Naive thymus-derived CD4-positive, alpha-beta T cell (primary cell): ENCODE data around the gene GTPBP3. TPM values are rescaled to one million over a fixed set of nuclear protein-coding genes. Genes with fewer than 3 reads are reported as not detected.
A peak's percentile ranks its signal among the peaks of the same experiment; 100 is the strongest.

ENCODE experiments used
- ATAC-seq: fragments of 150-1000 bp; cut with Tn5 transposase; 2 replicates; pipeline ENCODE4 v1.10.0; 2021; ENCODE audit warnings: mild to moderate bottlenecking, moderate library complexity
- CTCF ChIA-PET: fragments of 350-600 bp; sonication (Branson Sonifier 250); formaldehyde crosslinking; loops from one replicate; lab custom pipeline; 2021; ENCODE audit warnings: antibody characterized with exemption; lab: Charles Lee
- POLR2A ChIA-PET: fragments of 350-600 bp; sonication (Branson Sonifier 250); formaldehyde crosslinking; loops from one replicate; lab custom pipeline; 2021; ENCODE audit warnings: antibody characterized with exemption, inconsistent platforms; lab: Charles Lee
- DNase-seq, 9 donors: peaks; one replicate each; pipeline versions ENCODE4 v3.0.0 to v3.0.0-alpha.2; 2020 to 2022; ENCODE audit warnings: mixed read lengths in 1 of 9
- H3K27ac ChIP-seq: one replicate; pipeline ENCODE4 v1.7.0; 2013; ENCODE audit warnings: mild to moderate bottlenecking, low read depth, low read length, moderate library complexity
- H3K27me3 ChIP-seq, 2 donors: one replicate each; pipeline ENCODE4 v1.7.0; 2013; ENCODE audit warnings: low read length in 2 of 2, mild to moderate bottlenecking in 2 of 2, moderate library complexity in 2 of 2; ENCODE audit not compliant: control insufficient read depth in 2 of 2, insufficient read depth in 2 of 2
- H3K36me3 ChIP-seq, 3 experiments: 1 replicate in 2 of 3; 2 replicates in 1 of 3; pipeline ENCODE4 v1.7.0; 2013; ENCODE audit warnings: low read length in 3 of 3, mild to moderate bottlenecking in 3 of 3, moderate library complexity in 1 of 3; ENCODE audit not compliant: insufficient read depth in 3 of 3, control insufficient read depth in 2 of 3
- H3K4me1 ChIP-seq, 2 donors: one replicate each; pipeline ENCODE4 v1.7.0; 2013; ENCODE audit warnings: low read length in 2 of 2, mild to moderate bottlenecking in 2 of 2, moderate library complexity in 1 of 2; ENCODE audit not compliant: control insufficient read depth in 2 of 2, insufficient read depth in 2 of 2
- H3K4me3 ChIP-seq: 2 replicates; pipeline ENCODE4 v1.7.0; 2013; ENCODE audit warnings: mild to moderate bottlenecking, low read length
- H3K9me3 ChIP-seq, 3 experiments: 1 replicate in 2 of 3; 2 replicates in 1 of 3; pipeline ENCODE4 v1.7.0; 2013; ENCODE audit warnings: low read length in 3 of 3; ENCODE audit not compliant: control insufficient read depth in 2 of 3
- H3K27ac Mint-ChIP-seq, 9 donors: one replicate each; pipeline ENCODE4 v1.8.0; 2020 to 2022; ENCODE audit warnings: mixed read lengths in 9 of 9, mild to moderate bottlenecking in 8 of 9, moderate library complexity in 5 of 9, inconsistent platforms in 2 of 9
- H3K27me3 Mint-ChIP-seq, 5 donors: one replicate each; pipeline ENCODE4 v1.8.0; 2021 to 2022; ENCODE audit warnings: mixed read lengths in 5 of 5, mild to moderate bottlenecking in 1 of 5
- H3K36me3 Mint-ChIP-seq, 5 donors: one replicate each; pipeline ENCODE4 v1.8.0; 2020 to 2022; ENCODE audit warnings: mixed read lengths in 5 of 5, mild to moderate bottlenecking in 3 of 5, inconsistent platforms in 1 of 5
- H3K4me1 Mint-ChIP-seq, 7 donors: one replicate each; pipeline ENCODE4 v1.8.0; 2020 to 2022; ENCODE audit warnings: mixed read lengths in 7 of 7, mild to moderate bottlenecking in 3 of 7, inconsistent platforms in 1 of 7
- H3K4me3 Mint-ChIP-seq, 10 donors: one replicate each; pipeline ENCODE4 v1.8.0; 2020 to 2022; ENCODE audit warnings: mild to moderate bottlenecking in 10 of 10, mixed read lengths in 10 of 10, moderate library complexity in 6 of 10, inconsistent platforms in 2 of 10
- H3K9me3 Mint-ChIP-seq, 11 donors: one replicate each; pipeline ENCODE4 v1.8.0; 2020 to 2022; ENCODE audit warnings: mixed read lengths in 11 of 11, mild to moderate bottlenecking in 4 of 11, inconsistent platforms in 1 of 11, moderate library complexity in 1 of 11
- intact Hi-C, 2 donors: fragments of 100-400 bp; cut with micrococcal nuclease; formaldehyde crosslinking; loops; one replicate each; pipeline ENCODE4 v1.15.1; 2023
- polyA plus RNA-seq, 2 donors: library from polyadenylated mRNA; unstranded; fragments of 300-500 nt; fragmentation: Illumina TruSeq; gene quantifications; one replicate each; pipeline ENCODE4 v1.2.3, GENCODE V29; 2021
- total RNA-seq, 6 experiments: library from RNA in 5 of 6; stranded (reverse) in 5 of 6; gene quantifications; 1 replicate in 5 of 6; 2 replicates in 1 of 6; pipeline ENCODE4 v1.2.3 and lab custom pipeline; 2021 to 2026

Gene GTPBP3
- total and polyA plus RNA-seq, 7 experiments from 2014 or later, result 5.1 to 59.8 (median 36.8) TPM

DNA sequence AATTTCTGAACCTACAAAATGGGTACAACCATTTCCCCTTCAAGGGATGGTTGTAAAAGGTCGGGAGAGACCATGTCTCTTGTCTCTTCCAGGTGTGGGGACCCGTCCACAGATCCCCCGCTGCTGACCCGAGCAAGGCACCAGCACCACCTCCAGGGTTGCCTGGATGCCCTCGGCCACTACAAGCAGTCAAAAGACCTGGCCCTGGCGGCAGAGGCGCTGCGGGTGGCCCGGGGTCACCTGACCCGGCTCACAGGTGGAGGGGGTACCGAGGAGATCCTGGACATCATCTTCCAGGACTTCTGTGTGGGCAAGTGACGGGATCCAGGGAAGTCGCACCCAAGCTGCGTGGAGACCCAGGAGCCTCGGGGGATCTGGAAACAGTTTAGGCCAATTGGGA, 4.0 kb downstream of the GTPBP3 start:
- ATAC-seq (no peak), DNase-seq (no peak)
- CTCF ChIA-PET, result interaction anchor here (1.4 kb wide), 1 partner anchor 9 kb away, joined by 5 read pairs; no protein-coding TSS in a partner anchor
- peaks cover 8 to 27% (median 12%) of the 10 kb centered on the region in 7 donors for H3K4me1 Mint-ChIP-seq
- intact Hi-C loops, result no loop called here
- Histone ChIP-seq H3K4me3 (no peak overlapping the region), H3K4me1 (peaks cover 6 to 15% of the 10 kb centered on the region in 2 donors), H3K36me3 (peaks cover 0 to 11% (median 0%) of the 10 kb centered on the region in 3 experiments), H3K9me3 (no peaks in the 10 kb centered on the region), H3K27me3 (no peaks in the 10 kb centered on the region), H3K27ac (no peak overlapping the region)
- H3K27ac Mint-ChIP-seq, result no peak overlapping the region
- no peaks in the 10 kb centered on the region for H3K27me3 Mint-ChIP-seq
- H3K4me3 Mint-ChIP-seq, result no peak overlapping the region
- H3K9me3 Mint-ChIP-seq, result no peaks in the 10 kb centered on the region
- H3K36me3 Mint-ChIP-seq, result peaks cover 0 to 2% (median 0%) of the 10 kb centered on the region in 5 donors
- POLR2A ChIA-PET, result no interaction called here

GRCh38 chr19:17341845-17342244, 4.5 kb downstream of the GTPBP3 start:
- H3K4me3 Mint-ChIP-seq, result no peak overlapping the region
- H3K36me3 ChIP-seq, result peaks cover 0 to 11% (median 0%) of the 10 kb centered on the region in 3 experiments
- H3K27me3 Mint-ChIP-seq, result no peaks in the 10 kb centered on the region
- H3K4me1 ChIP-seq, result peaks cover 6 to 12% of the 10 kb centered on the region in 2 donors
- CTCF ChIA-PET, result interaction anchor here (0.7 to 1.4 kb wide), 3 partner anchors 10 to 43 kb away, joined by 4 to 5 read pairs (median 4); no protein-coding TSS in a partner anchor
- H3K27ac Mint-ChIP-seq, result no peak overlapping the region
- no peak overlapping the region for H3K27ac ChIP-seq
- DNase-seq (no peak), ATAC-seq (no peak)
- intact Hi-C loops, result no loop called here
- no peak overlapping the region for H3K4me3 ChIP-seq
- no peaks in the 10 kb centered on the region for H3K9me3 ChIP-seq
- H3K27me3 ChIP-seq, result no peaks in the 10 kb centered on the region
- H3K36me3 Mint-ChIP-seq, result peaks cover 0 to 2% (median 0%) of the 10 kb centered on the region in 5 donors
- H3K9me3 Mint-ChIP-seq, result no peaks in the 10 kb centered on the region
- POLR2A ChIA-PET, result no interaction called here
- peaks cover 6 to 27% (median 13%) of the 10 kb centered on the region in 7 donors for H3K4me1 Mint-ChIP-seq

GRCh38 chr19:17346109-17346671, 8.8 kb downstream of the GTPBP3 start:
- Histone ChIP-seq H3K27me3 (peaks cover 0 to 2% of the 10 kb centered on the region in 2 donors), H3K36me3 (peaks cover 0 to 6% (median 0%) of the 10 kb centered on the region in 3 experiments), H3K9me3 (no peaks in the 10 kb centered on the region), H3K4me3 (no peak overlapping the region), H3K27ac (no peak overlapping the region), H3K4me1 (peaks cover 0 to 5% of the 10 kb centered on the region in 2 donors)
- Mint-ChIP-seq H3K36me3 (peaks cover 0 to 2% (median 0%) of the 10 kb centered on the region in 5 donors), H3K27me3 (peaks cover 4 to 19% (median 7%) of the 10 kb centered on the region in 5 donors), H3K9me3 (peaks cover 0 to 1% (median 0%) of the 10 kb centered on the region in 11 donors), H3K4me1 (peaks cover 0 to 15% (median 6%) of the 10 kb centered on the region in 7 donors), H3K27ac (peak overlapping the region in 2 of 9 donors; percentile 13 to 46), H3K4me3 (no peak overlapping the region)
- ChIA-PET CTCF (interaction anchor here (0.9 to 2.3 kb wide), 8 partner anchors 37 to 120 kb away, joined by 3 to 18 read pairs (median 5); partner anchors contain the start of gene DDA1), POLR2A (interaction anchor here (0.6 kb wide), 1 partner anchor 223 kb away, joined by 4 read pairs; no protein-coding TSS in a partner anchor)
- DNase-seq (peak; percentile 46 to 85 (median 71)), ATAC-seq (peak; percentile 98)
- intact Hi-C loops, result loop anchor here (1.0 to 2.0 kb wide), 6 partner anchors 12 to 120 kb away; partner anchors contain the start of gene ANO8 (in 1 of the 2)

DNA sequence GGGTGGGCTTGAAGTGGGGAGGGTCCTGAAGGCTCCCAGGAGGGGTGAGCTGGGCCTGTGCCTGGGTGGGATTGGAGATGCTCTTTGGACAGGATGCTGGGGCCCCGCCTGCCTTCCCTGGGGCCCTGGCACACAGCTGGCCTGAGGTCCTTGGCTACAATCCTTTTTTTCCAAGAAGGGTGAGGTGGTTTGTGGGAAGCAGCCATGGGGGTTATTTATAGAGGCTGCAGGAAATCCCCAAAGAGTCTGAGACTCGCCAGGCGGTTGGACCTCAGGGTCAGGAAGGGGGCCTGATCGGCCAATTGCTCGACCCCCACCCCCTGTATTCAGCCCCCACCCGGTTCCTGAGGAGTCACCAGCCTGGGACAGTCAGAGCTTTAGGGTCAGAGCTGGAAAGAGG, 10.0 kb downstream of the GTPBP3 start:
- ATAC-seq (no peak), DNase-seq (no peak)
- Histone ChIP-seq H3K27ac (no peak overlapping the region), H3K4me3 (no peak overlapping the region), H3K36me3 (no peaks in the 10 kb centered on the region), H3K4me1 (peaks cover 0 to 5% of the 10 kb centered on the region in 2 donors), H3K9me3 (no peaks in the 10 kb centered on the region), H3K27me3 (peaks cover 0 to 2% of the 10 kb centered on the region in 2 donors)
- no peak overlapping the region for H3K27ac Mint-ChIP-seq
- H3K36me3 Mint-ChIP-seq, result peaks cover 0 to 2% (median 0%) of the 10 kb centered on the region in 5 donors
- H3K27me3 Mint-ChIP-seq, result peaks cover 4 to 20% (median 13%) of the 10 kb centered on the region in 5 donors
- CTCF ChIA-PET, result interaction anchor here (0.7 to 1.6 kb wide), 4 partner anchors 24 to 117 kb away, joined by 3 to 5 read pairs (median 4); partner anchors contain the start of gene MVB12A
- H3K4me3 Mint-ChIP-seq, result no peak overlapping the region
- POLR2A ChIA-PET, result interaction anchor here (1.0 kb wide), 1 partner anchor 37 kb away, joined by 3 read pairs; no protein-coding TSS in a partner anchor
- intact Hi-C loops, result loop anchor here in 1 of 2 donors (2.0 kb wide), 1 partner anchor 19 kb away; no protein-coding TSS in a partner anchor
- peaks cover 0 to 1% (median 0%) of the 10 kb centered on the region in 11 donors for H3K9me3 Mint-ChIP-seq
- peaks cover 0 to 23% (median 6%) of the 10 kb centered on the region in 7 donors for H3K4me1 Mint-ChIP-seq

- Histone ChIP-seq H3K4me1 (peaks cover 0 to 5% of the 10 kb centered on the region in 2 donors), H3K27ac (no peak overlapping the region), H3K27me3 (peaks cover 0 to 2% of the 10 kb centered on the region in 2 donors), H3K9me3 (no peaks in the 10 kb centered on the region), H3K4me3 (no peak overlapping the region), H3K36me3 (no peaks in the 10 kb centered on the region)
- Mint-ChIP-seq H3K4me1 (peaks cover 0 to 23% (median 6%) of the 10 kb centered on the region in 7 donors), H3K36me3 (no peaks in the 10 kb centered on the region), H3K27me3 (peaks cover 4 to 20% (median 13%) of the 10 kb centered on the region in 5 donors), H3K27ac (peak overlapping the region in 1 of 9 donors; percentile 23), H3K4me3 (no peak overlapping the region), H3K9me3 (peaks cover 0 to 1% (median 0%) of the 10 kb centered on the region in 11 donors)
- ChIA-PET POLR2A (interaction anchor here (1.0 kb wide), 1 partner anchor 37 kb away, joined by 3 read pairs; no protein-coding TSS in a partner anchor), CTCF (interaction anchor here (0.8 to 1.6 kb wide), 3 partner anchors 23 to 72 kb away, joined by 3 to 5 read pairs (median 4); partner anchors contain the start of gene MVB12A)
- no peak for ATAC-seq
- no peak for DNase-seq
- intact Hi-C loops, result loop anchor here in 1 of 2 donors (2.0 kb wide), 1 partner anchor 19 kb away; no protein-coding TSS in a partner anchor
Measured at GRCh38 chr19:17347877-17348276, 10.5 kb downstream of the GTPBP3 start.

- POLR2A ChIA-PET, result no interaction called here
- peaks cover 12 to 27% (median 13%) of the 10 kb centered on the region in 5 donors for H3K27me3 Mint-ChIP-seq
- no peaks in the 10 kb centered on the region for H3K36me3 Mint-ChIP-seq
- DNase-seq, result no peak
- H3K4me1 Mint-ChIP-seq, result peaks cover 0 to 23% (median 6%) of the 10 kb centered on the region in 7 donors
- intact Hi-C loops, result no loop called here
- H3K4me3 Mint-ChIP-seq, result no peak overlapping the region
- H3K27ac ChIP-seq, result no peak overlapping the region
- H3K27me3 ChIP-seq, result peaks cover 0 to 2% of the 10 kb centered on the region in 2 donors
- no peak overlapping the region for H3K27ac Mint-ChIP-seq
- CTCF ChIA-PET, result interaction anchor here (1.6 kb wide), 1 partner anchor 71 kb away, joined by 5 read pairs; the partner anchor contains the start of gene MVB12A
- no peak overlapping the region for H3K4me3 ChIP-seq
- H3K9me3 ChIP-seq, result no peaks in the 10 kb centered on the region
- no peak for ATAC-seq
- H3K4me1 ChIP-seq, result peaks cover 0 to 5% of the 10 kb centered on the region in 2 donors
- H3K36me3 ChIP-seq, result no peaks in the 10 kb centered on the region
- H3K9me3 Mint-ChIP-seq, result peaks cover 0 to 1% (median 0%) of the 10 kb centered on the region in 11 donors
Measured at GRCh38 chr19:17348700-17349099, 11.3 kb downstream of the GTPBP3 start.
